H1 (cell line): ENCODE results near the gene KCNQ2. TPM values are rescaled to one million over a fixed set of nuclear protein-coding genes. Genes with fewer than 3 reads are reported as not detected.

Experiments
- NRF1 ChIP-seq: IDR thresholded peaks from 2 replicates; pipeline ENCODE4 v1.6.1; 2011; ENCODE audit warnings: mild to moderate bottlenecking, low read depth, low read length, improper control_type of control experiment
- SAP30 ChIP-seq: fragments of 300-600 bp; sonication (generic); IDR thresholded peaks from 2 replicates; pipeline ENCODE4 v1.7.1; 2012; ENCODE audit warnings: low read length, moderate library complexity, mild to moderate bottlenecking, inconsistent platforms; ENCODE audit not compliant: insufficient read depth, insufficient replicate concordance
- polyA plus RNA-seq, 7 experiments: library from polyadenylated mRNA; depleted of rRNA in 3 of 7; stranded (reverse) in 5 of 7; unstranded in 2 of 7; fragments of >200 nt in 5 of 7; fragments of 200-250 nt in 2 of 7; gene quantifications; 1 replicate in 5 of 7; 2 replicates in 1 of 7; 4 replicates in 1 of 7; pipeline versions ENCODE4 v1.2.1 to v1.2.3, GENCODE V29; 2011 to 2013; ENCODE audit warnings: missing spikeins in 2 of 7, mixed read lengths in 2 of 7
- total RNA-seq: library from RNA; stranded (reverse); fragmentation: NEBNext Ultra II Directional; extraction: Animal tissue kit (Norgen Biotek cat#: 25700); gene quantifications from 2 replicates; pipeline ENCODE4 v1.2.1, GENCODE V29; 2021
- TF ChIP-seq, protein P1 (sequence below): fragments of 300-600 bp; sonication (generic); IDR thresholded peaks from 2 replicates; pipeline ENCODE4 v1.7.1; 2012; ENCODE audit warnings: low read length, moderate library complexity, mild to moderate bottlenecking, inconsistent platforms; ENCODE audit not compliant: insufficient replicate concordance
- TF ChIP-seq, protein P2 (sequence below): IDR thresholded peaks from 2 replicates; pipeline ENCODE4 v1.6.1; 2011; ENCODE audit warnings: low read depth, mild to moderate bottlenecking, low read length; ENCODE audit not compliant: insufficient read depth

KCNQ2 gene
- total and polyA plus RNA-seq, 2 of the 8 experiments (the other 6 are each of a cell fraction or from before 2014, with no cell fraction given), result 82.6 to 243 TPM

DNA sequence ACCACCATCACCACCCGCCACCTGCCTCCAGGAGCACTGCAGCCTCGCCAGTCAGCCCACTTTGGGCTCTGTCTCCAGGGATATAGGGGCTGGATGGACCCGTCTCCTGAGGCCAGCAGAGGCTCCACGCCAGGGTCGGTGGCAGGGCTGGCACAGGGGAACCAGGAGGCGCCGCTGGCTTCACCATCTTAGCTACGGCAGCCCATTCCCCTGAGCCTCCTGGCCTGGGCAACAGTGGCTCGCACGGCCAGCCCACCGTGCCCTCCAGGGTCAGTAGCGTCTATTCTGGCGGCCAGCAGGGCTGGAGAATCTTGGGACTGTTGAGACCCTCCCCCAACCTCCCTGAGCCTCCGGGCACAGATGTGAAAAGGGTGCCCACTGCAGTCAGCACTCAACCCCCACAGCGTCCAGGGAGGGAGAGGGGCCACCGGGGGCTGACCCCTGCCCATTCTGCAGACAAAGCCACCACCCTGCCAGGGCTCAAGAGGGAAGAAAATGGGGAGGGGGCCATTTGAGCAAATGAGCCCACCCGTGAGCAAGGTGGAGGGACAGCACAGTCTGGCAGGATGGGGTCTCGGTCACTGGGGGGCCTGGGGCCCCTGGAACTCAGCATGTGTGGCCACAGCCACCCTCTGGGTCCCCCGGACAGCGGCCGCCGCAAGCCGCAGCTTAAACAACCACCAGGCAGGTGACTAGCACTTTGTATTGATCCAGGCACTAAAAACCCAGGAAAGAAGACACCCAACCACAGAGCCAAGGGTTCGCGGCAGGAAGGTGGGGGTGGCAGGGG lies 28.7 kb downstream of the KCNQ2 start (continued):
- TF ChIP-seq SAP30 (no peak), NRF1 (no peak)
- TF ChIP-seq, protein P1, sequence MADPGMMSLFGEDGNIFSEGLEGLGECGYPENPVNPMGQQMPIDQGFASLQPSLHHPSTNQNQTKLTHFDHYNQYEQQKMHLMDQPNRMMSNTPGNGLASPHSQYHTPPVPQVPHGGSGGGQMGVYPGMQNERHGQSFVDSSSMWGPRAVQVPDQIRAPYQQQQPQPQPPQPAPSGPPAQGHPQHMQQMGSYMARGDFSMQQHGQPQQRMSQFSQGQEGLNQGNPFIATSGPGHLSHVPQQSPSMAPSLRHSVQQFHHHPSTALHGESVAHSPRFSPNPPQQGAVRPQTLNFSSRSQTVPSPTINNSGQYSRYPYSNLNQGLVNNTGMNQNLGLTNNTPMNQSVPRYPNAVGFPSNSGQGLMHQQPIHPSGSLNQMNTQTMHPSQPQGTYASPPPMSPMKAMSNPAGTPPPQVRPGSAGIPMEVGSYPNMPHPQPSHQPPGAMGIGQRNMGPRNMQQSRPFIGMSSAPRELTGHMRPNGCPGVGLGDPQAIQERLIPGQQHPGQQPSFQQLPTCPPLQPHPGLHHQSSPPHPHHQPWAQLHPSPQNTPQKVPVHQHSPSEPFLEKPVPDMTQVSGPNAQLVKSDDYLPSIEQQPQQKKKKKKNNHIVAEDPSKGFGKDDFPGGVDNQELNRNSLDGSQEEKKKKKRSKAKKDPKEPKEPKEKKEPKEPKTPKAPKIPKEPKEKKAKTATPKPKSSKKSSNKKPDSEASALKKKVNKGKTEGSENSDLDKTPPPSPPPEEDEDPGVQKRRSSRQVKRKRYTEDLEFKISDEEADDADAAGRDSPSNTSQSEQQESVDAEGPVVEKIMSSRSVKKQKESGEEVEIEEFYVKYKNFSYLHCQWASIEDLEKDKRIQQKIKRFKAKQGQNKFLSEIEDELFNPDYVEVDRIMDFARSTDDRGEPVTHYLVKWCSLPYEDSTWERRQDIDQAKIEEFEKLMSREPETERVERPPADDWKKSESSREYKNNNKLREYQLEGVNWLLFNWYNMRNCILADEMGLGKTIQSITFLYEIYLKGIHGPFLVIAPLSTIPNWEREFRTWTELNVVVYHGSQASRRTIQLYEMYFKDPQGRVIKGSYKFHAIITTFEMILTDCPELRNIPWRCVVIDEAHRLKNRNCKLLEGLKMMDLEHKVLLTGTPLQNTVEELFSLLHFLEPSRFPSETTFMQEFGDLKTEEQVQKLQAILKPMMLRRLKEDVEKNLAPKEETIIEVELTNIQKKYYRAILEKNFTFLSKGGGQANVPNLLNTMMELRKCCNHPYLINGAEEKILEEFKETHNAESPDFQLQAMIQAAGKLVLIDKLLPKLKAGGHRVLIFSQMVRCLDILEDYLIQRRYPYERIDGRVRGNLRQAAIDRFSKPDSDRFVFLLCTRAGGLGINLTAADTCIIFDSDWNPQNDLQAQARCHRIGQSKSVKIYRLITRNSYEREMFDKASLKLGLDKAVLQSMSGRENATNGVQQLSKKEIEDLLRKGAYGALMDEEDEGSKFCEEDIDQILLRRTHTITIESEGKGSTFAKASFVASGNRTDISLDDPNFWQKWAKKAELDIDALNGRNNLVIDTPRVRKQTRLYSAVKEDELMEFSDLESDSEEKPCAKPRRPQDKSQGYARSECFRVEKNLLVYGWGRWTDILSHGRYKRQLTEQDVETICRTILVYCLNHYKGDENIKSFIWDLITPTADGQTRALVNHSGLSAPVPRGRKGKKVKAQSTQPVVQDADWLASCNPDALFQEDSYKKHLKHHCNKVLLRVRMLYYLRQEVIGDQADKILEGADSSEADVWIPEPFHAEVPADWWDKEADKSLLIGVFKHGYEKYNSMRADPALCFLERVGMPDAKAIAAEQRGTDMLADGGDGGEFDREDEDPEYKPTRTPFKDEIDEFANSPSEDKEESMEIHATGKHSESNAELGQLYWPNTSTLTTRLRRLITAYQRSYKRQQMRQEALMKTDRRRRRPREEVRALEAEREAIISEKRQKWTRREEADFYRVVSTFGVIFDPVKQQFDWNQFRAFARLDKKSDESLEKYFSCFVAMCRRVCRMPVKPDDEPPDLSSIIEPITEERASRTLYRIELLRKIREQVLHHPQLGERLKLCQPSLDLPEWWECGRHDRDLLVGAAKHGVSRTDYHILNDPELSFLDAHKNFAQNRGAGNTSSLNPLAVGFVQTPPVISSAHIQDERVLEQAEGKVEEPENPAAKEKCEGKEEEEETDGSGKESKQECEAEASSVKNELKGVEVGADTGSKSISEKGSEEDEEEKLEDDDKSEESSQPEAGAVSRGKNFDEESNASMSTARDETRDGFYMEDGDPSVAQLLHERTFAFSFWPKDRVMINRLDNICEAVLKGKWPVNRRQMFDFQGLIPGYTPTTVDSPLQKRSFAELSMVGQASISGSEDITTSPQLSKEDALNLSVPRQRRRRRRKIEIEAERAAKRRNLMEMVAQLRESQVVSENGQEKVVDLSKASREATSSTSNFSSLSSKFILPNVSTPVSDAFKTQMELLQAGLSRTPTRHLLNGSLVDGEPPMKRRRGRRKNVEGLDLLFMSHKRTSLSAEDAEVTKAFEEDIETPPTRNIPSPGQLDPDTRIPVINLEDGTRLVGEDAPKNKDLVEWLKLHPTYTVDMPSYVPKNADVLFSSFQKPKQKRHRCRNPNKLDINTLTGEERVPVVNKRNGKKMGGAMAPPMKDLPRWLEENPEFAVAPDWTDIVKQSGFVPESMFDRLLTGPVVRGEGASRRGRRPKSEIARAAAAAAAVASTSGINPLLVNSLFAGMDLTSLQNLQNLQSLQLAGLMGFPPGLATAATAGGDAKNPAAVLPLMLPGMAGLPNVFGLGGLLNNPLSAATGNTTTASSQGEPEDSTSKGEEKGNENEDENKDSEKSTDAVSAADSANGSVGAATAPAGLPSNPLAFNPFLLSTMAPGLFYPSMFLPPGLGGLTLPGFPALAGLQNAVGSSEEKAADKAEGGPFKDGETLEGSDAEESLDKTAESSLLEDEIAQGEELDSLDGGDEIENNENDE, result no peak
- TF ChIP-seq, protein P2, sequence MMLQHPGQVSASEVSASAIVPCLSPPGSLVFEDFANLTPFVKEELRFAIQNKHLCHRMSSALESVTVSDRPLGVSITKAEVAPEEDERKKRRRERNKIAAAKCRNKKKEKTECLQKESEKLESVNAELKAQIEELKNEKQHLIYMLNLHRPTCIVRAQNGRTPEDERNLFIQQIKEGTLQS, result no peak
